Keratinocyte (primary cell): Measurements from ENCODE around the gene SLC30A1.

Experiments used
- CTCF ChIP-seq, 3 experiments: IDR thresholded peaks in 1 of 3; conservative IDR thresholded peaks in 1 of 3; optimal IDR thresholded peaks in 1 of 3; 2 replicates in 2 of 3; 3 replicates in 1 of 3; pipeline versions ENCODE3 to v1.5.1; 2011; ENCODE audit warnings: low read length in 3 of 3, mild to moderate bottlenecking in 3 of 3, moderate library complexity in 2 of 3, control low read depth in 1 of 3, inconsistent platforms in 1 of 3; ENCODE audit not compliant: insufficient read depth in 2 of 3; ENCODE audit errors: extremely low read depth in 1 of 3
- EZH2 ChIP-seq: IDR thresholded peaks from one replicate; pipeline ENCODE4 v1.6.1; 2012; ENCODE audit warnings: inconsistent platforms, mild to moderate bottlenecking, low read length, moderate library complexity

- TF ChIP-seq CTCF (optimal IDR thresholded peaks at IDR 0.05 in 1 of 3, IDR thresholded peaks at IDR 0.05 in 1 of 3, conservative IDR thresholded peaks at IDR 0.05 in 1 of 3; ENCODE audit: extremely low read depth in 1 of 3, insufficient read depth in 2 of 3, low read length in 3 of 3) (peak in 1 of 3 experiments; percentile 2), EZH2 (no peak)
Measured at GRCh38 chr1:211543025-211543424, 35.9 kb downstream of the SLC30A1 start.
